ENCODE measurements around the gene RGS6.

The RGS6 gene

DNA sequence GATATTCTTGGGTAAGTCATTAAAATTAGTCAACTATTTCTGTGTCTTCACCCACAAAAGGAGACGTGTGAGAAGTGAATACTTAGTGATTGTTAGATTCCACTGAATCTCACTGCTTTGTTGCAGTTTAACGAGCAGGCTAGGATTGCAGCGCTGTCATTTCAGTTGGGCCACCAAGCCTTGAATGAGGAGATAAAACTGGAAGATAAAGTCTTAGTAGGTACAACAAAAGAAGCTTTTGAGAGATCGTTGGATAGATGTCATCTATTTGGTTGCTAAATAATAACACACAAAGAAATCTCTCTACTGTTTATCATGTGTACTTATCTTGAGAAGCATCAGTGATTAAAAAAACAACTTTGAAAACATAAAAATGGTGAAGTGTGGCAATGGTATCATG, 132.3 kb downstream of the RGS6 start:
- Histone ChIP-seq H3K36me3 (no peaks in the 10 kb centered on the region), H3K9me3 (peaks cover 0 to 11% (median 2%) of the 10 kb centered on the region in 3 donors), H3K4me3 (no peak overlapping the region), H3K27me3 (no peaks in the 10 kb centered on the region), H3K4me1 (peaks cover 0 to 26% (median 4%) of the 10 kb centered on the region in 4 donors), H3K27ac (no peak overlapping the region)
- intact Hi-C loops (cut with DNase I; ENCODE audit: low total_unique reads) = no loop called here
- no peak for DNase-seq
- TF ChIP-seq, protein P1, sequence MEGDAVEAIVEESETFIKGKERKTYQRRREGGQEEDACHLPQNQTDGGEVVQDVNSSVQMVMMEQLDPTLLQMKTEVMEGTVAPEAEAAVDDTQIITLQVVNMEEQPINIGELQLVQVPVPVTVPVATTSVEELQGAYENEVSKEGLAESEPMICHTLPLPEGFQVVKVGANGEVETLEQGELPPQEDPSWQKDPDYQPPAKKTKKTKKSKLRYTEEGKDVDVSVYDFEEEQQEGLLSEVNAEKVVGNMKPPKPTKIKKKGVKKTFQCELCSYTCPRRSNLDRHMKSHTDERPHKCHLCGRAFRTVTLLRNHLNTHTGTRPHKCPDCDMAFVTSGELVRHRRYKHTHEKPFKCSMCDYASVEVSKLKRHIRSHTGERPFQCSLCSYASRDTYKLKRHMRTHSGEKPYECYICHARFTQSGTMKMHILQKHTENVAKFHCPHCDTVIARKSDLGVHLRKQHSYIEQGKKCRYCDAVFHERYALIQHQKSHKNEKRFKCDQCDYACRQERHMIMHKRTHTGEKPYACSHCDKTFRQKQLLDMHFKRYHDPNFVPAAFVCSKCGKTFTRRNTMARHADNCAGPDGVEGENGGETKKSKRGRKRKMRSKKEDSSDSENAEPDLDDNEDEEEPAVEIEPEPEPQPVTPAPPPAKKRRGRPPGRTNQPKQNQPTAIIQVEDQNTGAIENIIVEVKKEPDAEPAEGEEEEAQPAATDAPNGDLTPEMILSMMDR (IDR thresholded peaks at IDR 0.05) = no peak

DNA sequence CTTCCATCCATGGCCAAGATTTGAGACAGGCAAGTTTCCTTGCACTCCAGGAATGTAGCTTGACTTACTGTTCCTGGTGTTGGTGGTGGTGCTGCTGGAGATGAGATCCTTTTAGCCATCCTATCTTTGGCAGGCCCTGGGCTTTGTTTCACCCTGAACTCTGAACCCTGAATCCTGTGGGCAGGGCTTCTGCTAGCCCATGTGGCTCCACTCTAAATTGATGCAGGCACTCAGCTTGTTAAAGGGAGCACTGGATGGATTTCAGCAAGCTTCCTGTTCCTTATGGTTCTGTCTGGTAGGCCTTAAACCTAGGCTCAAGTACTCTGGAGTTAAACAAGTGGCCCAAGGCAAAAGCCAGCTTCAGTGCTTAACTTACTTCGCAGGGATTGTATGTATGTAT, 138.2 kb downstream of the RGS6 start:
- no peaks in the 10 kb centered on the region for H3K9me3 ChIP-seq
- no peaks in the 10 kb centered on the region for H3K36me3 ChIP-seq
- TF ChIP-seq, protein P1 (IDR thresholded peaks at IDR 0.05) = no peak
- no peak for DNase-seq
- H3K27ac ChIP-seq = no peak overlapping the region
- no peaks in the 10 kb centered on the region for H3K27me3 ChIP-seq
- no peaks in the 10 kb centered on the region for H3K4me1 ChIP-seq
- H3K4me3 ChIP-seq = no peak overlapping the region
- intact Hi-C loops (cut with DNase I; ENCODE audit: low total_unique reads) = no loop called here

DNA sequence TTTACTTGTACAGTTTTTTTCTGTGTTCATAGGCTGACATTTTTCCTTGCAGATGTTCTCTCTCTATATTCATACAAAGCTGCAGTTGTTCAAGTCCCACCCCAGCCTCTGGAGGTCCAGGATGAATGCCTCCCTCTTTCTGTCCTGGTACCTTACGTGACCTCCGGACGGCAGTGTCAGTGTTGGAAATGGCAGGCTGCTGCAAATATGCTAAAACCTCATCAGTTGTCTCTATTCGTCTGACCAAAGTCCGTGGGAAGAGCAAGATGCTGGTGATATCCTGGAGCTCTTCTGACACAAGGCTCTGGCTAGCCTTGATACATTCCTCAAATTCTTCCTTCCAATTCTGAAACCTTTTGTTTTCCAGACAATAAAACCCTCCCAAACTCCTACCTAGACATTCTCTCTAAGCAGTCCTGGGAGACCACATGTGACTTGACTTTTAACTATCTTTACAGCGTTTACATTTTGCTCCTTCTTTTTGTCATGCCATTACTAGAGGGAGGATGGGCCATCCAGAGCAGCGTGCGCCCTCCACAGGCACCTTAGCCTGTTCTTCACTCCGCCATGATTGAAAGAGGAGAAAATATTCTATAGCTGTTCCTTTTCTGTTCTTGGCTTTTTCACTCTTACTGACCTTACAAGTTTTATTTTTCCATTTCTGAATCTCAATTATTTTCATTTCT, 143.6 kb downstream of the RGS6 start:
- H3K27ac ChIP-seq = no peak overlapping the region
- TF ChIP-seq, protein P1 (IDR thresholded peaks at IDR 0.05) = no peak
- no peaks in the 10 kb centered on the region for H3K9me3 ChIP-seq
- H3K4me3 ChIP-seq = no peak overlapping the region
- no peaks in the 10 kb centered on the region for H3K4me1 ChIP-seq
- H3K27me3 ChIP-seq = no peaks in the 10 kb centered on the region
- DNase-seq = no peak
- H3K36me3 ChIP-seq = no peaks in the 10 kb centered on the region
- intact Hi-C loops (cut with DNase I; ENCODE audit: low total_unique reads) = no loop called here

DNA sequence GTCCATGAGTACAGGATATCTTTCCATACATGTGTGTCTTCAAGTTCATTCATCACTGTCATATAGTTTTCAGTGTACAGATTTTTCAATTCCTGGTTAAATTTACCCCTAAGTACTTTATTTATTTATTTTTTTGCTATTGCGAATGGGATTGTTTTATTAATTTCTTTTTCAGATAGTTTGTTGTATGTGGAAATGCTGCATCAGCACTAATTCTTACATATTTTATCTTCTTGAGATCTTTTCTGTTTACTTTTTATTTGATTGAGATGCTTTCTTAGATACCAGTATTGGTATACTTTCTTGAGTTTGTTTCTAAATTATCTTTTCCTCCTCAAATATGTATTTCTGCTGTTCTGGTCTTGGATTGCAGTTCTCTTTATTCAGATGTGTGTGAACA, 148.9 kb downstream of the RGS6 start:
- DNase-seq = no peak
- Histone ChIP-seq H3K36me3 (no peaks in the 10 kb centered on the region), H3K4me1 (no peaks in the 10 kb centered on the region), H3K4me3 (no peak overlapping the region), H3K27me3 (no peaks in the 10 kb centered on the region), H3K27ac (no peak overlapping the region), H3K9me3 (no peaks in the 10 kb centered on the region)
- TF ChIP-seq, protein P1 (IDR thresholded peaks at IDR 0.05) = no peak
- intact Hi-C loops (cut with DNase I; ENCODE audit: low total_unique reads) = no loop called here

DNA sequence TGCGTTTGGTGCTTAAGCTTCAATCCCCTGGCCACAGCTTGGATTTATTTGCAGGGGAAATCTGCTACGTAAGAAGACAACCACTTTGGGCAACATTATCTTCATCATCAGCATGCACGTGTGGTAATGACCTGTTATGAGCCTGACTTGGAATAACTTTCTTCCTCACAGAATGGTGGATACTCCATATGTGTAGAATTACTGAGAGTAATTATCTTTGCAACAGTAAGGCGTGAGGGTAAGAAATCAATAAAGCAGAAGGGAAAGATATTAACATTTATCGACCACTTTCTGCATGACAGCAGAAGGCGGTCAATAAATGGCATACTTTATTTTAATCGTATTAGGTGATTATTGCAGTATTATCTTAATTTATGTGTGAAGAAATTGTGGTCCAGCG, 152.7 kb downstream of the RGS6 start:
- Histone ChIP-seq H3K4me3 (no peak overlapping the region), H3K27ac (no peak overlapping the region), H3K4me1 (no peaks in the 10 kb centered on the region), H3K27me3 (no peaks in the 10 kb centered on the region), H3K36me3 (no peaks in the 10 kb centered on the region), H3K9me3 (no peaks in the 10 kb centered on the region)
- intact Hi-C loops (cut with DNase I; ENCODE audit: low total_unique reads) = no loop called here
- no peak for DNase-seq
- TF ChIP-seq, protein P1 (IDR thresholded peaks at IDR 0.05) = no peak

DNA sequence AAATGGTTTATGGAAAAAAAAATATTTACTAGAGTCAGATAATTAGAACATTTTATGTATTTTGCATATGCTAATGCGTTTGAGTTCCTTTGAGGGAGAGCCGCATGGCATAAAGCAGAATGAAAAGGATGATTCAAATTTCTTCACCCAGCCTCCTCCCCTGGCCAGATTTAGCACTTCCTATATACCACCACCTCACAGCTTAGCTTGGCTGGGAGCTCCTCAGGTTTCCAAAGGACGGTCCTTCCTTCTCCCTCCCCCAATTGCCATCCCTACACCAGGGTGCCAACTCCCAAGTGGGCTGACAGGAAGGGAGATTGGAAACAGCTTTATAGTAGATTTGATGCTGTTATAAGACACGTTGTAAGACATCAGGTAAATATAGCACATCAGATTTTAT, 157.4 kb downstream of the RGS6 start:
- Histone ChIP-seq H3K27me3 (no peaks in the 10 kb centered on the region), H3K36me3 (no peaks in the 10 kb centered on the region), H3K9me3 (no peaks in the 10 kb centered on the region), H3K4me1 (no peaks in the 10 kb centered on the region), H3K27ac (no peak overlapping the region), H3K4me3 (no peak overlapping the region)
- TF ChIP-seq, protein P1 (IDR thresholded peaks at IDR 0.05) = no peak
- DNase-seq = no peak
- intact Hi-C loops (cut with DNase I; ENCODE audit: low total_unique reads) = no loop called here
